Measurements from ENCODE around the gene ZNF232.

Gene ZNF232

GRCh38 chr17:5118219-5118618 lies 6.5 kb upstream of the ZNF232 start:
- Histone ChIP-seq H3K27me3 (ENCODE audit: insufficient read depth, low read length) (peaks cover 10% of the 10 kb centered on the region), H3K14ac (ENCODE audit: low read length) (no peak overlapping the region), H3K36me3 (ENCODE audit: control insufficient read depth in 1 of 2, insufficient read depth in 2 of 2, low read length in 2 of 2) (no peaks in the 10 kb centered on the region), H2AFZ (ENCODE audit: insufficient read depth, low read length, poor library complexity) (no peak overlapping the region), H3K4ac (ENCODE audit: low read depth, low read length) (no peak overlapping the region), H3K9me3 (ENCODE audit: insufficient read depth, low read depth, low read length) (peaks cover 10% of the 10 kb centered on the region), H3K4me1 (ENCODE audit: control insufficient read depth in 1 of 2, insufficient read depth in 2 of 2, low read length in 2 of 2) (peaks cover 0 to 5% of the 10 kb centered on the region in 2 experiments), H3K27ac (ENCODE audit: low read depth, low read length) (no peak overlapping the region), H2BK120ac (ENCODE audit: insufficient read depth, low read length, poor library complexity) (no peak overlapping the region), H3K4me3 (ENCODE audit: low read depth, low read length) (no peak overlapping the region), H2BK5ac (ENCODE audit: low read depth, low read length, poor library complexity) (no peak overlapping the region), H4K8ac (ENCODE audit: low read depth, low read length) (no peak overlapping the region), H4K91ac (ENCODE audit: low read depth, low read length) (no peak overlapping the region), H3K18ac (ENCODE audit: low read length) (no peak overlapping the region), H3K79me2 (ENCODE audit: control insufficient read depth, insufficient read depth, low read length, poor library complexity) (peaks cover 2% of the 10 kb centered on the region), H2AK5ac (ENCODE audit: low read length) (no peak overlapping the region), H3K23ac (ENCODE audit: low read length) (no peak overlapping the region), H4K12ac (ENCODE audit: low read depth, low read length) (no peak overlapping the region), H3K9ac (ENCODE audit: low read length) (no peak overlapping the region), H3K79me1 (ENCODE audit: low read length) (peaks cover 3% of the 10 kb centered on the region), H3K4me2 (ENCODE audit: low read length) (no peak overlapping the region), H2BK12ac (ENCODE audit: low read length) (no peak overlapping the region)
- DNase-seq: no peak
- no CpG with 5 or more reads among the region's 6 CpGs for WGBS (ENCODE audit: extremely low coverage, insufficient coverage, insufficient read length)

DNA sequence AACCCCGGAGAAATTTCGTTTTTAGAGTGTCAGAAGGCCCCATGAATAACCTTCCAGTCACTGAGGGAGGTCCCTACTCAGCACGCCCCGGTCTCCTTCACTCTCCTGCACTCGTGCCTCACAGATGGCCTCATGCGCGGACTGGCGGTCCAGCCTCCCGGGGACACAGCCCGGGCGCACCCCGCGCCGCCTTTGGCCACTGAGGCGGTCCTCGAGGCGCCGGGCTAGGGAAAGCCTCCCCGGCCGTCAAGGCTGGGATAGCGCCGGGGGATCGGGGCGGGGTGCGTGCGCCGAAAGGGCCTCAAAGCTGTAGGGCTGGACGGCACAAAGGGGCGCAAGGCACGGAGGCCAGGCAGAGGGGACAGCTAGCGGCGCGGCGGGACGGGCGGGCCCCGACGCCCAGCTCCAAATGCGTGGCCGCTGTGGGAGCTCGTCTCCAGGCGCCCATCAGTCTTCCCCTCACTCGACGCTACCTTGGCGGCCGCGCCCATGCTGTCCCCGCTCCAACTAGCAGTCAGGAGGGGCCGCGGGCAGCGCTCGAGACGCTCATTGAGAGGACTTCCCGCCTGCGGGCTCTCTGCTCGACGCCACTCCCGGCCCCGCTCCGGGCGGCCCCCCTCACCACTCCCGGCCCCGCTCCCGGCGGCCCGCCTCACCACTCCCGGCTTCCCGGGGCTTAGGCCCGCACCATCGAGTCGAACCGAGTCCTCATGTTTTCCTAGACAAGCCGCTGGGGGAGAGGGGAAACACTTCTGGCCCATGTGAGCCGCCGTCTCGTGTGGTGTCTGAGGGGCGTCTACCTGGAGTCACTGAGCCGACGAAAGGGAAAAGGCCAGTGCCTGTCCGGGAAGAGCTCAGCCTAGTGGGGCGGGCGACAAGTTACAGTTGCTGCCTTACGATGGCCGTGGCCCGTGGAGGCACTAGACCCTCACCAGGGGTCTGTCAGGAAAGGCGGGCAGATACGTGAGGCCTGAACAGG lies 4.3 kb upstream of the ZNF232 start, which contains the start of gene USP6:
USP6 (plus strand) TSS at position 360 of the 979 bp plus-strand sequence. CDS start 14,336 bp downstream, outside the sequence.
- no CpG with 5 or more reads among the region's 87 CpGs for WGBS (ENCODE audit: extremely low coverage, insufficient coverage, insufficient read length)
- no peak within 1 kb of the TSS for H2BK5ac ChIP-seq (ENCODE audit: low read depth, low read length, poor library complexity)

DNA sequence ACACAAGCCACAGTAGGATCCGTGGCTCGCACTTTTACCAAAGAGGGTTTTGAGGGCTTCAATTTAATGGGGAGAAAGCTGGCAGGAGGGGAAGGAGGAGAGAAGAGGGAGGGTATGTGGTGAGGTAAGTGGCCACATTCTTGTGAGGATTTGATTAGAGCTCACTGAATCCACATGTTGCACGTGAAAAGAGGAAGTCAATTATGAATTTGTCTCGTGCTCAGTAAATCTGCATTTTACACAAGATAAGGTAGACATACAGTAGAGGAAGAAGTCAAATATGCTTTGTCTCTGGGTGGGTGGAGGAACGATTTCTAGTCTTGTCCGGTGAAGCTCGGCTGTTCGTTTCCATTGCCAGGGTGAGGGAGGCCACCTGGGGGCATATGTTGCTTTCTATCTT lies 862 bp downstream of the ZNF232 start:
- Histone ChIP-seq H3K4me3 (ENCODE audit: low read depth, low read length) (peak overlapping the region; percentile 86), H3K4ac (ENCODE audit: low read depth, low read length) (no peak overlapping the region), H2BK120ac (ENCODE audit: insufficient read depth, low read length, poor library complexity) (no peak overlapping the region), H2BK12ac (ENCODE audit: low read length) (no peak overlapping the region), H4K12ac (ENCODE audit: low read depth, low read length) (no peak overlapping the region), H3K4me2 (ENCODE audit: low read length) (peak overlapping the region; percentile 74), H3K79me1 (ENCODE audit: low read length) (peaks cover 8% of the 10 kb centered on the region), H3K27ac (ENCODE audit: low read depth, low read length) (no peak overlapping the region), H3K27me3 (ENCODE audit: insufficient read depth, low read length) (no peaks in the 10 kb centered on the region), H2BK5ac (ENCODE audit: low read depth, low read length, poor library complexity) (no peak overlapping the region), H3K79me2 (ENCODE audit: control insufficient read depth, insufficient read depth, low read length, poor library complexity) (peaks cover 8% of the 10 kb centered on the region), H4K8ac (ENCODE audit: low read depth, low read length) (no peak overlapping the region), H3K9me3 (ENCODE audit: insufficient read depth, low read depth, low read length) (no peaks in the 10 kb centered on the region), H2AFZ (ENCODE audit: insufficient read depth, low read length, poor library complexity) (no peak overlapping the region), H2AK5ac (ENCODE audit: low read length) (no peak overlapping the region), H4K91ac (ENCODE audit: low read depth, low read length) (no peak overlapping the region), H3K14ac (ENCODE audit: low read length) (no peak overlapping the region), H3K9ac (ENCODE audit: low read length) (no peak overlapping the region), H3K36me3 (ENCODE audit: control insufficient read depth in 1 of 2, insufficient read depth in 2 of 2, low read length in 2 of 2) (peaks cover 12 to 19% of the 10 kb centered on the region in 2 experiments), H3K23ac (ENCODE audit: low read length) (no peak overlapping the region), H3K18ac (ENCODE audit: low read length) (no peak overlapping the region), H3K4me1 (ENCODE audit: control insufficient read depth in 1 of 2, insufficient read depth in 2 of 2, low read length in 2 of 2) (peaks cover 0 to 5% of the 10 kb centered on the region in 2 experiments)
- DNase-seq: no peak
- WGBS (ENCODE audit: extremely low coverage, insufficient coverage, insufficient read length): no CpG with 5 or more reads among the region's 8 CpGs

More for the DNA sequence above, 4.3 kb upstream of the ZNF232 start, which contains the start of gene USP6:
- Histone ChIP-seq H3K23ac (ENCODE audit: low read length) (no peak within 1 kb of the TSS), H4K91ac (ENCODE audit: low read depth, low read length) (no peak within 1 kb of the TSS), H2AFZ (ENCODE audit: insufficient read depth, low read length, poor library complexity) (no peak within 1 kb of the TSS), H2BK120ac (ENCODE audit: insufficient read depth, low read length, poor library complexity) (no peak within 1 kb of the TSS), H3K27ac (ENCODE audit: low read depth, low read length) (no peak within 1 kb of the TSS), H3K27me3 (ENCODE audit: insufficient read depth, low read length) (no peaks in the 10 kb centered on the region), H2AK5ac (ENCODE audit: low read length) (no peak within 1 kb of the TSS), H3K9ac (ENCODE audit: low read length) (no peak within 1 kb of the TSS), H4K12ac (ENCODE audit: low read depth, low read length) (no peak within 1 kb of the TSS), H3K14ac (ENCODE audit: low read length) (no peak within 1 kb of the TSS), H3K36me3 (ENCODE audit: control insufficient read depth in 1 of 2, insufficient read depth in 2 of 2, low read length in 2 of 2) (no peaks in the 10 kb centered on the region), H3K4me2 (ENCODE audit: low read length) (no peak within 1 kb of the TSS), H3K18ac (ENCODE audit: low read length) (no peak within 1 kb of the TSS), H3K9me3 (ENCODE audit: insufficient read depth, low read depth, low read length) (peaks cover 8% of the 10 kb centered on the region), H3K4me3 (ENCODE audit: low read depth, low read length) (no peak within 1 kb of the TSS), H3K4me1 (ENCODE audit: control insufficient read depth in 1 of 2, insufficient read depth in 2 of 2, low read length in 2 of 2) (peaks cover 0 to 1% of the 10 kb centered on the region in 2 experiments), H2BK12ac (ENCODE audit: low read length) (no peak within 1 kb of the TSS), H3K4ac (ENCODE audit: low read depth, low read length) (no peak within 1 kb of the TSS), H3K79me1 (ENCODE audit: low read length) (peaks cover 8% of the 10 kb centered on the region), H4K8ac (ENCODE audit: low read depth, low read length) (no peak within 1 kb of the TSS), H3K79me2 (ENCODE audit: control insufficient read depth, insufficient read depth, low read length, poor library complexity) (peaks cover 8% of the 10 kb centered on the region)
- DNase-seq: no peak

DNA sequence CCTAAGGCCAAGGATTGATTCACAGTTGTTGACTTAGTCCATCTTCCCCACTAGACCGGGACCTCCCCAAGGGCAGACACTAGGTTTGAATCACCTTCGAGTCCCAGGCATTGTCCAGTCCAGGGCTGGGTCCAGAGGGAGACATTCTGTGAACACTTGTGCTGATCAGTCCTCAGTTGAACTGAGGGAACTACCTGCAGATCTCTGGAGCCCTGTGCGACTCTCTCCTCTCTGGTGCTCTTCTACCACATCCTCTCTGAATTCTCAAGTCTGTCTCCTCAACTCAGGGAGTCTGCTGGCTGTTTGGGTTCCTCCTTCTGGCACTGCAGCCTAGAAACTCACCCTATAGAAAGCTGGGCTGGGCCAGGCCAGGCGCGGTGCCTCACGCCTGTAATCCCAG lies 10.8 kb downstream of the ZNF232 start:
- no peak overlapping the region for H2BK120ac ChIP-seq (ENCODE audit: insufficient read depth, low read length, poor library complexity)
- no peak overlapping the region for H2AFZ ChIP-seq (ENCODE audit: insufficient read depth, low read length, poor library complexity)
- H4K12ac ChIP-seq (ENCODE audit: low read depth, low read length): no peak overlapping the region
- peaks cover 0 to 1% of the 10 kb centered on the region in 2 experiments for H3K36me3 ChIP-seq (ENCODE audit: control insufficient read depth in 1 of 2, insufficient read depth in 2 of 2, low read length in 2 of 2)
- no peak overlapping the region for H2AK5ac ChIP-seq (ENCODE audit: low read length)
- no peak overlapping the region for H3K18ac ChIP-seq (ENCODE audit: low read length)
- no peak overlapping the region for H2BK12ac ChIP-seq (ENCODE audit: low read length)
- peaks cover 4% of the 10 kb centered on the region for H3K27me3 ChIP-seq (ENCODE audit: insufficient read depth, low read length)
- H3K79me2 ChIP-seq (ENCODE audit: control insufficient read depth, insufficient read depth, low read length, poor library complexity): no peaks in the 10 kb centered on the region
- no peak for DNase-seq
- H3K4ac ChIP-seq (ENCODE audit: low read depth, low read length): no peak overlapping the region
- H3K27ac ChIP-seq (ENCODE audit: low read depth, low read length): no peak overlapping the region
- no peak overlapping the region for H3K23ac ChIP-seq (ENCODE audit: low read length)
- no peak overlapping the region for H4K8ac ChIP-seq (ENCODE audit: low read depth, low read length)
- H3K79me1 ChIP-seq (ENCODE audit: low read length): no peaks in the 10 kb centered on the region
- no peak overlapping the region for H3K4me3 ChIP-seq (ENCODE audit: low read depth, low read length)
- H3K4me2 ChIP-seq (ENCODE audit: low read length): no peak overlapping the region
- WGBS (ENCODE audit: extremely low coverage, insufficient coverage, insufficient read length): no CpG with 5 or more reads among the region's 6 CpGs
- H3K14ac ChIP-seq (ENCODE audit: low read length): no peak overlapping the region
- H3K4me1 ChIP-seq (ENCODE audit: control insufficient read depth in 1 of 2, insufficient read depth in 2 of 2, low read length in 2 of 2): peaks cover 4 to 5% of the 10 kb centered on the region in 2 experiments
- H3K9ac ChIP-seq (ENCODE audit: low read length): no peak overlapping the region
- H3K9me3 ChIP-seq (ENCODE audit: insufficient read depth, low read depth, low read length): peaks cover 9% of the 10 kb centered on the region
- H4K91ac ChIP-seq (ENCODE audit: low read depth, low read length): no peak overlapping the region
- H2BK5ac ChIP-seq (ENCODE audit: low read depth, low read length, poor library complexity): no peak overlapping the region
